ENCODE data around the gene TUBA8.
"Not testable (repeated sequence)": the region's sequence is repeated elsewhere in the genome, so short reads cannot be mapped to it uniquely, and the experiment has no call there.

TUBA8 gene

DNA sequence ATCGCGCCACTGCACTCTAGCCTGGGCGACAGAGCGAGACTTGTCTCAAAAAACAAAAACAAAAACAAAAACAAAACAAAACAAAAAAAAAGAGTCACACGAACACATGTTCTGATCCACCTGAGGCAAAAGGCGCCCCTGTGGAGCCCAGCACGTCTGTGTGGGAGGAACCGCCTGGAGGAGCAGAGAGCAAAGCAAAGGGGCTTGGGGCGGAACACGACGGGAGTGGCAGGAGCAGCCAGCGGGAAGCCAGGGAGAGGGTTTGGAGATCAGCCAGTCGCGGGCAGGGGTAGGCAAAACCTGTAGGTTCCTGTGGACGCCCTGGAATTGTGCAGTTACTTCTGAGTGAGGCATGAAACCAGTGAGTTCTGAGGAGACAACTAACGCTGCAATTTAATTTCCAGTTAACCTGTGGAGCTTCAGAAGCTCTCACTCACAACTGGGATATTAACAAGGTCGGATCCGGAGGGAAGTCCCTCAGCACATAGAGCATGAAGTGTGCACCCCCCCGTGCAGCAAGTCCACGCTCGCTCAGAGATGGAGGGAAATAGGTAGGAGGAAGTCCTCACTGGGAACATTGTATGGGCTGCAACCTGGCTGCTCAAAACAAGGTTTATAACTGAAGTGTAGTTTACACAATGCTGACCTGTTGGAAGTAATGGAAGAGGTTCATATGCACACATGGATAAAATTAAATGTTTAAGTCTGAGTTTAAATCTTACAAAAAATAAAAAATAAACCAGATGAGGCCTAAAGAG, 26.1 kb downstream of the TUBA8 start:
- DNase-seq, result no peak

DNA sequence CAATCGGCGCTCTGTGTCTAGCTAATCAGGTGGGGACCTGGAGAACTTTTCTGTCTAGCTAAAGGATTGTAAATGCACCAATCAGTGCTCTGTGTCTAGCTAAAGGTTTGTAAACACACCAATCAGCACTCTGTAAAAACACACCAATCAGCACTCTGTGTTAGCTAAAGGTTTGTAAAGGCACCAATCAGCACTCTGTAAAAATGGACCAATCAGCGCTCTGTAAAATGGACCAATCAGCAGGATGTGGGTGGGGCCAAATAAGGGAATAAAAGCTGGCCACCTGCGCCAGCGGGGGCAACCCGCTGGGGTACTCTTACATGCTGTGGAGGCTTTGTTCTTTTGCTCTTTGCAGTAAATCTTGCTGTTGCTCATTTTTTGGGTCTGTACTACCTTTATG, 30.4 kb downstream of the TUBA8 start:
- not testable (repeated sequence) for DNase-seq

DNA sequence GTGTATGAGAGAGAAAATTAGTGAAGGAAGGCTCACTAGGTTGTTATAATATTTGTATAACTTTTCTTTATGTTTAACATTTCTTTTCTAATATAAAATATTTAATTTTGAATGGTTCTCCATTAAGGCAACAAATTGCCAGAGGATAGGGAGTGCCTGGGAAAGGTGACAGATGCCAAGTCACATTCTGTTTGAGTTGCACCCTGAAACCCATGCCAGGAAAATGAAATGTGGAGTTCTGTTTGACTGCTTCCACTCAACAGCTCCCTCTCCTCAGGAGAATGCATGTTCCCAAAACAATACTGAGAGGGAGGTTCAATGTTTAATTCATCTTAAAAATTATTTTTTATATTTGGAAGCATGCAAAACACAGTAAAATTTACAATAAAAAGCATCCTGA, 33.5 kb downstream of the TUBA8 start:
- DNase-seq, result no peak

DNA sequence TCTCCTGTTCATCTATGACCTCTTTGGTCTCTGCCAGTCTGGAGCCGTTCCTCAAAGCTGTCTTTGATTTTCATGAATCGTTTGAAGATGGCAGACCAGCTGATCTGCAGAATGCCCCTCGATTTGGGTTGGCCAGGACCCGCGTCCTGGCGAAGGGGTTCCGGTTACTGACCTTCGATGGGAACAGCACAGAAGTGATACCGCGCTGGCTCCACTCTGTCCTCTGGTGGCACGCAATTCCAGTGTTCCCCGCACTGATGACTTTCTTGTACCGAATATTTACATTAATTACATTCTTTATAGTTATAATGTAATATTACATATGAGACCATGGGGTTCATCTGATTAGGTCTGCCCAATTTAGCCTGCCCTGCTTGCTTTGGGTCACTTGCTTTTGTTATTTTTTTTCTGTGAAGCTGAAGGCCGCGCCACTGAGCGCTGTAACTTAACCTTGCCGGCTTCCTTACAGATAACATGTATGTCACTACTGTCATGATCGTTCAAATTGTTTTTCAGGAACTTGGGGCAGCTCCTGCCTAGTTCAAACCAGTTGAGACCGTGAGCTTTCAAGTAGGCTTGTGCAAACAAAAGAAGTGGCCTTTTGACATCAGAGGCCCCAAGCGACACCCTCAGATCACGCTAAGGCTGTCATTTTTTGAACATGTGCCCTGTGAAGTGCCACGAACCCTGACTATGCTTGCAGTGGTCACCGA, 35.2 kb downstream of the TUBA8 start:
- no peak for DNase-seq

DNA sequence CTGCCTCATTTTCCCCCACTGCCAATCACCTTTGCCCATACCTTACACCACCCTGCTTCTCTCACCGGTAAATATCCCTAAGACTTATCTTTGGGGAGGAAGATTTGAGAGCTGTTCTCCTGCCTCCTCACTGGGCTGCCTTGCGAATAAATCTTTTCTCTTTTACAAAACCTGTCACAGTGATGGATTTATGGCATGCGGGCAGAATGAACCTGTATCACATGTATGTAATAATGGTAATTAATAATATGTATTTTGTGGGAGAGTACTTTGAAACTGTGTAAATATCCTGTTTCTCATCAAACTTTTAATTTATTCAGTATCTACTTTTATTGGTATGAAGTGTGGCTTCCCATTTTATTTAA, 35.8 kb downstream of the TUBA8 start:
- DNase-seq, result no peak

DNA sequence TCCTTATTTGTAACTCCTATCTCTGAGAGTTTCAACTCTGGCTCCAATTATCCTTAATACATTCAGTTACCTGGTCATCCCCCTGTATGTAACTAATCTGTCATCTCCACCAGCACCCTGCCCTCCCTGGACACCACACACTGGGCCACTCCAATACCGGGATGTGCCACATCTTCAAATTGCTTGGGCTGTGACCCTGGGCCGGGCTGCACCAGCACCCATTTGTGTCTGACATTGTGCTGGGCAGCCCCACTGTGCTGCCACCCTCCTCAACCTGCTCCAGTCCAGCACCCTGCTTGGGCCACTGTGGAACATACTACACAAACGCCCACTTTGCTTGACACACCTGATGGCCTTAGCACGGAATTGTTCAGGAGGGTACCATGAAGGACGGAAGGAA, 37.2 kb downstream of the TUBA8 start:
- DNase-seq, result no peak

DNA sequence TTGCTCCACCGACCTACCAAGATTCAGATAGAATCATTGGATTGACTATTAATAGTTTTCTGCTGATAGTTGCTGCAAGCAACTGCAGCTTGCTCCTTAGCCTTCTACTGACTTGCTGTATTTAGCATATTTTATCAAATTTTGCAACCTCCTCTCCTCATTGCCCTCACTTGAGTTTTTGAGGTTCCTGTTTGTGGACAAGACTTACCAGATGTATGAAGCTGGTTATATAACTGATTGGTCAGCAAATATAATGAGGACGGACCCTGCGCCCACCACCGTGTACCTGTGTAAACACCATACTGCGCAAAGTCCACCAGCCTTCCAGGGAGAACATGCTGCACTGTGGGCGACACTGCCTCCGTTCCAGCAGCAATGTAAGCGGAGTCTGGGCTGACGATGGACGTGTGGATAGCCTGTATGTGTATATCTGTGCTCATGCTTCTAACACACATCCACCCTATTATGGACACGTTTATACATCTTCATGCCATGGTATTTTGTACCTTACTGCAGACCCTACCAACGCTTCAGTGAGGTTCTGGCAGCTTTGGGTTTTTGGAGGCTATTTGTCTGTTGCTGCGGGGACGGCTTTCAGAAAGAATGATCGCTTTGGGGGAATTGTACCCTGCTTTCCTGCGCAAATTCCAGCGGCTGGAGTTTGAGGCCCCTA, 37.8 kb downstream of the TUBA8 start:
- no peak for DNase-seq

DNA sequence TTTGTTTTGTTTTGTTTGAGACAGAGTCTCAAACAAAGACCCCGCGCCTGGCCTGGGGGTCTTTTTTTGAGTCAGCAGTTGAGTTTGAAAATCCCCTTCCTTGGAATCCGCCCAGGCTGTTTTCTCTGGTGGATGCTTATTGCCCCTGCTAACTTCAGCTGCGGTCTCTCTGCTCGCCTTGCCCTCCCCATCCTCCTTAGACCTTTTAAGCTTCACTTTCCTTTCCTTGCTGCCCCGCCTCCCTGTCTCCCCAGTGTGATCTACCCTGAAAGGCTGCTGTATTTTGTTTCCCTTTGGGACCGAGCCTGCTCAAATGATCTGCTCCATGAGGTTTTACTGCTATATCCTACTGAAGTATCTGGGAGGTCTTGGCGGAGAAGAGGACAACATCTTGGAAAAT, 41.9 kb downstream of the TUBA8 start:
- DNase-seq, result no peak

DNA sequence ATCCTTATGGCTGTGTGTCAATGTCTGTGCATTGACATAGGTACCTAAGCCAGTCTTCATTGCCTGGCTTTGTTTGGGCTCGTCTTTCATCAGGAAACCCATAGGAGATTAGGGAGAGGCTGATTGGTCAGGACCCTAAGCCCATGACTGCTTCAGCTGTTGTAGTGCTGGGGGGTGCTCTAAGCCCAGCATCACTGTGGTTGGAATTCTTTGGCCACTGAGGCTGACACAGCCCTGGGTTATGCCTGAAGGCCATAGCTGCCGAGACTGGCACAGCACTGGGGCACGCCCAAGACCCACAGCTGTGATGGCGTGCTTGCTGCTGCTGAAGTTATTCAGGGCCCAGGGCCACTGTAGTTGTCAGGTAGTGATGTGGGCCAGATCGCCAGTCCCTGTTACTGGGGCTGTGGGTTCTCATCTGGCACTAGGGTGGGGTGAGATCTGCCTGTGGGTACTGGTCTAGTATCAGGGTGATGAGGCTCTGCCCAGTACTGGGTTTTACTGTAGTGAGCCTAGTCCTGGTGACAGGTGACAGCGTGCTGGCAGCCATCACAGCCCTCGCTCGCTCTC, 44.3 kb downstream of the TUBA8 start:
- no peak for DNase-seq

DNA sequence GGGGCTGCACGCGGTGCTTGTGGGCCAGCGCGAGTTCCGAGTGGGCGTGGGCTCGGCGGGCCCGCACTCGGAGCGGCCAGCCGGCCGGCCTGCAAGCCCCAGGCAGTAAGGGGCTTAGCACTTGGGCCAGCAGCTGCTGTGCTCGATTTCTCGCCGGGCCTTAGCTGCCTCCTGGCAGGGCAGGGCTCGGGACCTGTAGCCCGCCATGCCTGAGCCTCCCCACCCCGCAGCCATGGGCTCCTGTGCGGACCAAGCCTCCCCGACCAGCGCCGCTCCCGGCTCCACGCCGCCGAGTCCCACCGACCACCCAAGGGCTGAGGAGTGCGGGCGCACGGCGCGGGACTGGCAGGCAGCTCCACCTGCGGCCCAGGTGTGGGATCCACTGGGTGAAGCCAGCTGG, 44.9 kb downstream of the TUBA8 start:
- DNase-seq, result not testable (repeated sequence)

DNA sequence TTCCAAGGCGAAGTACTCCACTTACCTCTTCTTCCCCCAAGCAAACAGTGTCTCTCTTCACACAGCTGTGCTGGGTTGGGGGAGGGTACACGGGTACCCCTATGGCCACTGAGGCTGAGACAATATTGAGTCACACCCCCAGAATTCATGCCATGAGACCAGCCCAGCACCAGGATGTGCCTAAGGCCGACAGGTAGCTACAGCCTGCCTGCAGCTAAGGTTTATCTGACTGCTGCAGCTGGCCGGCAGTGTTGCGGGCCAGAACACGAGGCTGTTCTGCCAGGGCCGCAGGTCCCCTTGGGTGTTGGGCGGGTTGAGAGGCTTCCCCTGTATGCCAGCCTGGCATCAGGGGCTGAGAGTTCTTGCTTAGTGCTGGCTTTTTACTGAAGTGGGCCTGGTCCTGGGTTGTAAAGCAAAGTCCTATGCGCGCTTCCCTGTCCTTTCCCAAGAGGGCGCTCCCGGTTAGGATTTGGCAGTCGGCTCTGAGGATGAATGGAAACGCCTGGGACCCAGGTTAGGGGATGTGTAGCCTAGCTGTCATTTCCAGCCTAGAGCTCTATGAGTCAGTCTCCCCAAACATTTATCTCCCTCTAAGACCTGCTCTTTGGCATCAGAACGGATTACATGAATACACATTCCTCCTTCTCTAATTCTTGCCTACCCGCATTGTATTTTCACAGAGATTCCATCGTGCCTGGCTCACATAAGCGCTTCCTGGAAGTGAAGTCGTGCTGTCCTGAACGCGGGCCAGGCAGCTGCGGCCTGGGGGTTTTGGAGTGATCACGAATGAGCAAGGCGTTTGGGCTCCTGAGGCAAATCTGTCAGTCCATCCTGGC, 46.5 kb downstream of the TUBA8 start:
- peak; percentile 49 for DNase-seq

DNA sequence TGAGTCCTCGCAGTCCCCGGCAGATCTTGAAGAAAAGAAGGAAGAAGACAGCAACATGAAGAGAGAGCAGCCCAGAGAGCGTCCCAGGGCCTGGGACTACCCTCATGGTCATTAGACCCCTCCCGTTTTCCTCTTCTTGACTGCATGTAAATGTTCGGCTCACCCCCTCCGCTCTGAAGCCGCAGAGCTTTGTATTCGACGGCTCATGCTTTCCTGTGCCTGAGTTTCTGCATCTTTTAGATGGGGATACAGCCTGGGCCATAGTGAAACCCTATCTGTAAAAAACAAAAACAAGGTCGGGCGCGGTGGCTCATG, 47.1 kb downstream of the TUBA8 start:
- no peak for DNase-seq

DNA sequence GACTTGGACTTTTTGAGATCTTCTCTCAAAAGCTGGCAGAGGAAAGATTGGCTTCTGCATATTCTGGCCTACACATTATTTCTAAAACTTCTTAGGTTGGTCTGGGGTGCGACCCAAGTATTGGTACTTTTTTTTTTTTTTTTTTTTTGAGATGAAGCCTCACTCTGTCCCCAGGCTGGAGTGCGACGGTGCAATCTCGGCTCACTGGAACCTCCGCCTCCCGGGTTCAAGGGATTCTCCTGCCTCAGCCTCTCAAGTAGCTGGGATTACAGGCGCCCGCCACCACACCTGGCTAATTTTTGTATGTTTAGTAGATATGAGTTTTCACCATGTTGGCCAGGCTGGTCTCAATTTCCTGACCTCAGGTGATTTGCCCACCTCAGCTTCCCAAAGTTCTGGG, 50.0 kb downstream of the TUBA8 start:
- DNase-seq, result not testable (repeated sequence)

DNA sequence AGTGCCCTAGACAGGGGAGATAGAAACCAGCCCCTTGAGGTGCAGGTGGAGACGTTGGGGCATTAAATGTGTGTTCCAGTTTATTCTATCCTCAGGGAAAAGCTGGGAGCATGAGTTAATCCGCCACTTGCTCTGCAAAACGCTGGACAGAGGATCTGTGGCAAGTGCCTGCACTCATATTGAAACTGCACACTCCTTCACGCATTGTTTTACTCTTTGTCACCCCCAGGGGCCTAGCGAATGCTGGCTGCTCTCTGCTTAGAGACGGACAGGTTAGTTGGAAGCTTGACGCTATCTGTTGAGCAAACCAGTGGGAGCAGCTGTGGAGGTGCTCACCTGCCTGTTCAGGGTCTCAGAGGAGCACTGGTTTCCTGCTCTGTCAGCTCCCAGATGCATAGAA, 53.2 kb downstream of the TUBA8 start:
- not testable (repeated sequence) for DNase-seq

DNA sequence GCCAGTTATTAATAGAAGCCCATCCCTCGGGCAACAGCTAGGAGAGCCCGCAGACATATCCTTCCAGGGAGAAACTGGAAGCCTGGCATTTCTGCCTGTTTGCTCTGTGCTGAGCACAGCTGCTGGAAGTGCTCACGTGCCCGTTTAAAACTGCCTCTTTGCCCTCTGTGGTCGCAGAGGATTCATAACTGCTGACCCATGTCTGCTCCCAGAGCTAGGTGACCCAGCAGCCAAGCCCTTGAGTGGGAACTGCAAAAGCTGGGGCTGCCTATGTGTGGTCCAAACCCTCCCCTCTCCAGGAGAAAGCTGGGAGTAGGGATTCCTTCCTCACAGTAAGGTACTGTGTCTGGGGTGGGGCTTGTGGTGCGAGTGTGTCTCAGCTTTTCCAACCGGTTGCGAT, 54.0 kb downstream of the TUBA8 start:
- DNase-seq, result not testable (repeated sequence)

DNA sequence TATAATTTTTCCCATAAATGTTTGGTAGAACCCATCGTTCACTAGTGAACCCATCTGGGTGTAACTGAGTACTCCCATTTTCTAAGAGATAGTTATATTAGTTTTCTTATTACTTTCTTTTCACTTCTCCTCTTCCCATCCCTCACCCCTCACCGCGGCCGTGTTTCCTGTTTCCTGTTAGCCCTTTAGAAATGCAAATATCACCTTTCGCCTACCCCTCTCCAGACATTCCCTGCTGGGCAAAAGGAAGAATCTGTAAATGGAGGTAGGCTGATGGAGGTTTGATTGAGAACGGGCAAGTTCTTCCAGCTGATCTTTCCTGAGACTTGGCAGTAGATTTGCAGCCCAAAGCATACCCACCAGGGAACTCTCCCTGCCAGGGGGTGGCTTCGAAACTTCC, 54.7 kb downstream of the TUBA8 start:
- DNase-seq, result not testable (repeated sequence)

DNA sequence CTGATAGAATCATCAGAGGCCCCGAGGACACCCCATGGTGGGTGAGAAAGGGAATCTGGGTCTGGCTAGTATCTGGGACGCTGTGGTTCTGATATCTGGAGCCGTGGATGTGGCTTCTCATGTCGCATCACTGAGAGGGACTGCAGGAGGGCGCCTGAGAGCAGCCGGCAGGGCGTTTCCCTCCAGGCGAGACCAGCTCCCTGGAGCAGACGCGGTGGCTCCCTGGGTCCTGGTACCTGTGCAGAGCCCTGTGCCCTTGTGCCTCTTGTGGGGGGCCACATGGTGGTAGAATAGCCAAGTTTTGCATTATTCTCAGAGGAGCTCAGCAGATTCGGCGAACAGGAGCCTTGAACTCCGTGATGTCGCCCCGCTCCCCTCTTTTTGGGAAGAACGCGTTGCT, 59.7 kb downstream of the TUBA8 start:
- DNase-seq, result not testable (repeated sequence)

DNA sequence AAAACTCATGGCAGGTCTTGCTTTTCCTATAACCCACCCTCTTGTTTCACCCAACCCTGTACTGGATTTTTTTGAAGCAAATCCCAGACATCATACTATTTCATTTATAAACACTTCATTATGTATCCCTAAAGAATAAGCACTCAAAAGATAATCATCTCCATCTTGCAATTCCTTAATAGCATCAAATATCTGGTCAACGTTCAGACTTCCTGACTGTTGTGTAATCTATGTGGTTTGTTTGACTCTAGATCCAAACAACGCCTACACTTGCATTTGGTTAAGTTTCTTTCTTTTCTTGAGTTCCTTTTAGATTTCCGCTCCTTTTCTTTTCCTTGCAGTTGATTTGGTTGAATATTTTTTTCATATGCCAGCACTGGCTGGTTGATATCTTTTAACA, 61.6 kb downstream of the TUBA8 start:
- DNase-seq, result not testable (repeated sequence)

DNA sequence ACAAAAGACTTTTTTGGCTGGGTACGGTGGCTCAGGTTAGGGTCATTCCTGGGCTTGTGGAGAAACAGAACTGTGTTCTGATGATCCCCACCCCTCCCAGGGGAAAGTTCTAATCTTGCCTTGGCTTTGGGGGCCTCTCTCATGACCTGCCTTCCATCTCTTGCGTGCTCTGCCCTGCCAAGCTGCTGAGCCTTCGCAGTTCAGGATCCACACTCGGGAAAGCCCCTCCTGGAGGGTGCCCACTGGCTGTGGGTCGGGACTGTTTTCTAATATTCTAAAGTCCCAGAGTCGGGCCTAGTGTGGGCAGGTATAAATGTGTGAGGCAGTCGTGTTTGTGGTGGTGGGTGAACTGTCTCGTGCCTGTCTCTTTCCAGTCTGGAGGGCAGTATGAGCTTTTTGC, 62.2 kb downstream of the TUBA8 start:
- DNase-seq, result not testable (repeated sequence)

DNA sequence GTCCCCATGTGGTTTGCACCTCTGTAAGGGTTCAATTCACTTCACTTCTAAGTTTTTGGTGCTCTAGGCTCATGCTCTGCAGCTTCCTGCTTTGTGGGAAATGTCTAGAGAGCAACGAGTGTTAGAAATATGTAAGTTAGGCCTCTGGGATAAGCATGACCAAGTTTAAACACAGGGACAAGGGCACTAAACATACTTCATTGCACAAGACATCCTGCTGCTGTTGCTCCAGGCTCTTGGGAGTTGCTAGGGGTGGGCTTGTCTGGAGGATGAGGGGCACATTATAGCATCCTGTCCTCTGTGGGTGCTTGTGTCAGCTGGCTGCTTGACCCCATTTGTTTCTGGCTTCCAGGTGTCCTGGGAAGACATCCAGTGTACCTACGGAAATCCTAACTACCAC, 62.8 kb downstream of the TUBA8 start:
- DNase-seq, result not testable (repeated sequence)
